ENCODE measurements around the gene ADCY7.

Gene ADCY7

GRCh38 chr16:50351116-50351515 lies 84.8 kb downstream of the ADCY7 start:
- Histone ChIP-seq H3K9me2 (replicated peaks; ENCODE audit: insufficient read depth, low read length) (no peaks in the 10 kb centered on the region), H3F3A (ENCODE audit: insufficient read depth, low read length) (0 out of 2 replicates have a peak, but pooled peaks cover 1% of the 10 kb centered on the region), H3K9me3 (replicated peaks; ENCODE audit: insufficient read depth, low read length) (no peaks in the 10 kb centered on the region), H3K36me3 (replicated peaks; ENCODE audit: insufficient read depth, low read length) (peaks cover 15% of the 10 kb centered on the region), H3K27ac (ENCODE audit: low read length) (no peak overlapping the region), H2AFZ (ENCODE audit: low read length) (no peak overlapping the region), H3K9ac (ENCODE audit: low read length) (no peak overlapping the region), H4K20me1 (ENCODE audit: insufficient read depth, low read length) (no peaks in the 10 kb centered on the region), H3K4me3 (ENCODE audit: low read length) (no peak overlapping the region), H3K27me3 (replicated peaks; ENCODE audit: insufficient read depth, low read length) (no peaks in the 10 kb centered on the region), H3K4me2 (ENCODE audit: low read depth, low read length) (no peak overlapping the region), H3K79me2 (ENCODE audit: low read length) (peaks cover 13% of the 10 kb centered on the region), H3K4me1 (ENCODE audit: low read length) (no peaks in the 10 kb centered on the region)
- DNase-seq, result no peak
- TF ChIP-seq EZH2 (optimal IDR thresholded peaks at IDR 0.05; ENCODE audit: low read depth, low read length), result no peak
- TF ChIP-seq EZH2phosphoT487 (IDR thresholded peaks at IDR 0.05; ENCODE audit: low read length), result no peak
- TF ChIP-seq, protein P1, sequence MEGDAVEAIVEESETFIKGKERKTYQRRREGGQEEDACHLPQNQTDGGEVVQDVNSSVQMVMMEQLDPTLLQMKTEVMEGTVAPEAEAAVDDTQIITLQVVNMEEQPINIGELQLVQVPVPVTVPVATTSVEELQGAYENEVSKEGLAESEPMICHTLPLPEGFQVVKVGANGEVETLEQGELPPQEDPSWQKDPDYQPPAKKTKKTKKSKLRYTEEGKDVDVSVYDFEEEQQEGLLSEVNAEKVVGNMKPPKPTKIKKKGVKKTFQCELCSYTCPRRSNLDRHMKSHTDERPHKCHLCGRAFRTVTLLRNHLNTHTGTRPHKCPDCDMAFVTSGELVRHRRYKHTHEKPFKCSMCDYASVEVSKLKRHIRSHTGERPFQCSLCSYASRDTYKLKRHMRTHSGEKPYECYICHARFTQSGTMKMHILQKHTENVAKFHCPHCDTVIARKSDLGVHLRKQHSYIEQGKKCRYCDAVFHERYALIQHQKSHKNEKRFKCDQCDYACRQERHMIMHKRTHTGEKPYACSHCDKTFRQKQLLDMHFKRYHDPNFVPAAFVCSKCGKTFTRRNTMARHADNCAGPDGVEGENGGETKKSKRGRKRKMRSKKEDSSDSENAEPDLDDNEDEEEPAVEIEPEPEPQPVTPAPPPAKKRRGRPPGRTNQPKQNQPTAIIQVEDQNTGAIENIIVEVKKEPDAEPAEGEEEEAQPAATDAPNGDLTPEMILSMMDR (IDR thresholded peaks at IDR 0.05; ENCODE audit: low read length), result no peak

GRCh38 chr16:50351952-50352351 lies 85.6 kb downstream of the ADCY7 start:
- Histone ChIP-seq H3K9me2 (replicated peaks; ENCODE audit: insufficient read depth, low read length) (no peaks in the 10 kb centered on the region), H3K27ac (ENCODE audit: low read length) (no peak overlapping the region), H3K9me3 (replicated peaks; ENCODE audit: insufficient read depth, low read length) (no peaks in the 10 kb centered on the region), H3K36me3 (replicated peaks; ENCODE audit: insufficient read depth, low read length) (peaks cover 15% of the 10 kb centered on the region), H3K4me2 (ENCODE audit: low read depth, low read length) (no peak overlapping the region), H3K4me3 (ENCODE audit: low read length) (no peak overlapping the region), H2AFZ (ENCODE audit: low read length) (no peak overlapping the region), H4K20me1 (ENCODE audit: insufficient read depth, low read length) (no peaks in the 10 kb centered on the region), H3K9ac (ENCODE audit: low read length) (no peak overlapping the region), H3K4me1 (ENCODE audit: low read length) (no peaks in the 10 kb centered on the region), H3K27me3 (replicated peaks; ENCODE audit: insufficient read depth, low read length) (no peaks in the 10 kb centered on the region), H3K79me2 (ENCODE audit: low read length) (peaks cover 20% of the 10 kb centered on the region), H3F3A (ENCODE audit: insufficient read depth, low read length) (0 out of 2 replicates have a peak, but pooled peaks cover 5% of the 10 kb centered on the region)
- DNase-seq, result no peak
- TF ChIP-seq EZH2phosphoT487 (IDR thresholded peaks at IDR 0.05; ENCODE audit: low read length), result no peak
- TF ChIP-seq EZH2 (optimal IDR thresholded peaks at IDR 0.05; ENCODE audit: low read depth, low read length), result no peak
- TF ChIP-seq, protein P1 (IDR thresholded peaks at IDR 0.05; ENCODE audit: low read length), result no peak

GRCh38 chr16:50354082-50354481 lies 87.7 kb downstream of the ADCY7 start:
- no peak for DNase-seq
- Histone ChIP-seq H4K20me1 (ENCODE audit: insufficient read depth, low read length) (no peaks in the 10 kb centered on the region), H3K9me3 (replicated peaks; ENCODE audit: insufficient read depth, low read length) (no peaks in the 10 kb centered on the region), H3K9ac (ENCODE audit: low read length) (no peak overlapping the region), H3F3A (ENCODE audit: insufficient read depth, low read length) (0 out of 2 replicates have a peak, but pooled peaks cover 5% of the 10 kb centered on the region), H3K27me3 (replicated peaks; ENCODE audit: insufficient read depth, low read length) (no peaks in the 10 kb centered on the region), H3K79me2 (ENCODE audit: low read length) (peaks cover 42% of the 10 kb centered on the region), H3K4me2 (ENCODE audit: low read depth, low read length) (no peak overlapping the region), H3K27ac (ENCODE audit: low read length) (no peak overlapping the region), H2AFZ (ENCODE audit: low read length) (no peak overlapping the region), H3K4me3 (ENCODE audit: low read length) (no peak overlapping the region), H3K36me3 (replicated peaks; ENCODE audit: insufficient read depth, low read length) (peaks cover 15% of the 10 kb centered on the region), H3K4me1 (ENCODE audit: low read length) (no peaks in the 10 kb centered on the region), H3K9me2 (replicated peaks; ENCODE audit: insufficient read depth, low read length) (no peaks in the 10 kb centered on the region)
- TF ChIP-seq EZH2 (optimal IDR thresholded peaks at IDR 0.05; ENCODE audit: low read depth, low read length) (no peak), EZH2phosphoT487 (IDR thresholded peaks at IDR 0.05; ENCODE audit: low read length) (no peak)
- TF ChIP-seq, protein P1 (IDR thresholded peaks at IDR 0.05; ENCODE audit: low read length), result no peak

Data from MM.1S (cell line).